GM23338 (cell line): ENCODE results near the gene MYPOP. TPM values are rescaled to one million over a fixed set of nuclear protein-coding genes. Genes with fewer than 3 reads are reported as not detected.

Experiments
- ATAC-seq: fragments of 200-7000 bp; cut with Tn5 transposase; 3 replicates; pipeline ENCODE4 v1.9.1; 2020
- DNase-seq: peaks from one replicate; pipeline ENCODE4 v3.0.0-alpha.2; 2015; ENCODE audit warnings: low spot score
- H2AFZ ChIP-seq: fragments of 200-600 bp; sonication (generic); 2 replicates; pipeline ENCODE4 v1.8.0; 2016; ENCODE audit warnings: antibody characterized with exemption, mild to moderate bottlenecking, moderate library complexity
- H3F3A ChIP-seq: fragments of 200-600 bp; sonication (generic); replicated peaks from 2 replicates; pipeline ENCODE4 v1.8.0; 2017; ENCODE audit warnings: antibody characterized with exemption, mixed run types, low read depth
- H3K27ac ChIP-seq: fragments of 200-600 bp; sonication (generic); 2 replicates; pipeline ENCODE4 v1.6.1; 2016; ENCODE audit warnings: low read depth
- H3K27me3 ChIP-seq: fragments of 200-600 bp; sonication (generic); 2 replicates; pipeline ENCODE4 v1.8.0; 2016; ENCODE audit warnings: mild to moderate bottlenecking, mixed run types, moderate library complexity; ENCODE audit not compliant: insufficient read depth
- H3K36me3 ChIP-seq: fragments of 200-600 bp; sonication (generic); 2 replicates; pipeline ENCODE4 v1.8.0; 2016; ENCODE audit warnings: mild to moderate bottlenecking; ENCODE audit not compliant: insufficient read depth
- H3K4me1 ChIP-seq: fragments of 200-600 bp; sonication (generic); 2 replicates; pipeline ENCODE4 v1.8.0; 2016; ENCODE audit warnings: mild to moderate bottlenecking, moderate library complexity; ENCODE audit not compliant: insufficient read depth
- H3K4me2 ChIP-seq: fragments of 200-600 bp; sonication (generic); 2 replicates; pipeline ENCODE4 v1.7.1; 2017; ENCODE audit warnings: mixed run types
- H3K4me3 ChIP-seq: fragments of 200-600 bp; sonication (generic); 2 replicates; pipeline ENCODE4 v1.6.1; 2016; ENCODE audit warnings: mixed run types
- H3K79me2 ChIP-seq: fragments of 200-600 bp; sonication (generic); replicated peaks from 2 replicates; pipeline ENCODE4 v1.8.0; 2017; ENCODE audit warnings: mild to moderate bottlenecking; ENCODE audit not compliant: insufficient read depth
- H3K9me2 ChIP-seq: fragments of 200-600 bp; sonication (generic); 2 replicates; pipeline ENCODE4 v1.8.0; 2017; ENCODE audit not compliant: insufficient read depth
- H4K20me1 ChIP-seq: fragments of 200-600 bp; sonication (generic); replicated peaks from 2 replicates; pipeline ENCODE4 v1.8.0; 2017; ENCODE audit warnings: mild to moderate bottlenecking; ENCODE audit not compliant: insufficient read depth
- H3K27ac Mint-ChIP-seq: 2 replicates; pipeline ENCODE4 v1.8.0; 2020; ENCODE audit warnings: inconsistent platforms, mild to moderate bottlenecking, moderate library complexity, mixed read lengths
- H3K27me3 Mint-ChIP-seq: 3 replicates; pipeline ENCODE4 v1.8.0; 2022; ENCODE audit warnings: low read depth, mild to moderate bottlenecking, moderate library complexity, mixed read lengths, inconsistent platforms; ENCODE audit not compliant: insufficient read depth, poor library complexity
- H3K36me3 Mint-ChIP-seq: 3 replicates; pipeline ENCODE4 v1.8.0; 2021; ENCODE audit warnings: low read depth, mild to moderate bottlenecking, inconsistent platforms, moderate library complexity, mixed read lengths
- H3K4me1 Mint-ChIP-seq: 3 replicates; pipeline ENCODE4 v1.8.0; 2020; ENCODE audit warnings: mild to moderate bottlenecking, inconsistent platforms, mixed read lengths
- H3K4me3 Mint-ChIP-seq: 3 replicates; pipeline ENCODE4 v1.8.0; 2021; ENCODE audit warnings: moderate library complexity, mild to moderate bottlenecking, inconsistent platforms, mixed read lengths
- H3K9me3 Mint-ChIP-seq: 3 replicates; pipeline ENCODE4 v1.8.0; 2020; ENCODE audit warnings: moderate library complexity, mild to moderate bottlenecking, inconsistent platforms, mixed read lengths
- EZH2phosphoT487 ChIP-seq: fragments of 200-600 bp; sonication (generic); IDR thresholded peaks from one replicate; pipeline ENCODE4 v1.8.1; 2018; ENCODE audit warnings: antibody characterized with exemption; ENCODE audit not compliant: unreplicated experiment
- JUNB ChIP-seq: IDR thresholded peaks from one replicate; pipeline ENCODE4 v1.6.1; 2016; ENCODE audit warnings: antibody characterized with exemption; ENCODE audit not compliant: unreplicated experiment
- NANOG ChIP-seq: IDR thresholded peaks from 2 replicates; pipeline ENCODE4 v1.6.1; 2016; ENCODE audit warnings: antibody characterized with exemption, borderline replicate concordance
- POLR2AphosphoS5 ChIP-seq: IDR thresholded peaks from 2 replicates; pipeline ENCODE4 v1.6.1; 2016; ENCODE audit warnings: antibody characterized with exemption, low read depth
- STAT1 ChIP-seq: IDR thresholded peaks from one replicate; pipeline ENCODE4 v1.6.1; 2016; ENCODE audit warnings: antibody characterized with exemption; ENCODE audit not compliant: unreplicated experiment
- polyA plus RNA-seq: library from polyadenylated mRNA; unstranded; fragments of >200 nt; fragmentation: Nextera tagmentation; extraction: Ambion mirVana; gene quantifications from 2 replicates; pipeline ENCODE4 v1.2.1, GENCODE V29; 2016
- total RNA-seq: library from RNA; depleted of rRNA; stranded (reverse); fragments of >200 nt; shearing (Covaris generic); gene quantifications from 2 replicates; pipeline ENCODE4 v1.2.3, GENCODE V29; 2014
- TF ChIP-seq, protein P1 (sequence below): IDR thresholded peaks from 2 replicates; pipeline ENCODE4 v1.6.1; 2016; ENCODE audit warnings: antibody characterized with exemption
- TF ChIP-seq, protein P2 (sequence below): fragments of 250-450 bp; sonication (Bioruptor Pico); IDR thresholded peaks from 2 replicates; pipeline ENCODE4 v1.5.0; 2020; ENCODE audit warnings: mild to moderate bottlenecking, moderate library complexity
- TF ChIP-seq, protein P3 (sequence below), 2 experiments: fragments of 200-600 bp in 1 of 2; sonication (generic) in 1 of 2; conservative IDR thresholded peaks; 2 replicates each; pipeline versions ENCODE4 v1.5.1 to v1.6.1; 2016 to 2017; ENCODE audit warnings: antibody characterized with exemption in 2 of 2, low read depth in 2 of 2, mild to moderate bottlenecking in 2 of 2, moderate library complexity in 1 of 2
- TF ChIP-seq, protein P4 (sequence below): IDR thresholded peaks from one replicate; pipeline ENCODE4 v1.6.1; 2018; ENCODE audit warnings: antibody characterized with exemption; ENCODE audit not compliant: unreplicated experiment

MYPOP gene
- total and polyA plus RNA-seq, 2 experiments from 2014 or later: 3.0 to 6.9 TPM

DNA sequence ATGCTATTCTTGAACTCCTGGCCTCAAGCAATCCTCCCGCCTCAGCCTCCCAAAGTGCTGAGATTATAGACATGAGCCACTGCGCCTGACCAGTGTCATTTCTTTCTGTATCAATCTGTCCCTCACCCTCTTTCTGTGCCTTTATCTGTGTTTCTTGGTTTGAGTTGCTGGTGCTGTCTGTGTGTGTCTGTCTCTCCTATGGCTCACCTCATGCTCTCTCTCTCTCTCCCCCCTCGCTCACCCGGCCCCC is 26.3 kb downstream of the MYPOP start:
- H4K20me1 ChIP-seq: no peaks in the 10 kb centered on the region; the same call in 1 of the 2 replicates
- 0 out of 2 replicates have a peak, but pooled peaks cover 4% of the 10 kb centered on the region for H3K9me2 ChIP-seq
- DNase-seq: no peak
- peak overlapping the region; percentile 10 for H3K27ac Mint-ChIP-seq
- H3K36me3 Mint-ChIP-seq: peaks cover 17% of the 10 kb centered on the region
- peak overlapping the region; percentile 66; the same call in 1 of the 2 replicates for H3K27ac ChIP-seq
- peak overlapping the region; percentile 69 for H3K4me3 Mint-ChIP-seq
- H3K79me2 ChIP-seq: no peaks in the 10 kb centered on the region
- peaks cover 42% of the 10 kb centered on the region for H3K4me1 Mint-ChIP-seq
- peak overlapping the region; percentile 90 for H2AFZ ChIP-seq
- H3K9me3 Mint-ChIP-seq: no peaks in the 10 kb centered on the region
- peaks cover 13% of the 10 kb centered on the region; the same call in 1 of the 2 replicates for H3F3A ChIP-seq
- H3K4me2 ChIP-seq: peak overlapping the region; percentile 90
- peaks cover 9% of the 10 kb centered on the region for H3K4me1 ChIP-seq
- H3K36me3 ChIP-seq: no peaks in the 10 kb centered on the region
- H3K27me3 Mint-ChIP-seq: peaks cover 19% of the 10 kb centered on the region
- peak overlapping the region; percentile 62 for H3K4me3 ChIP-seq
- TF ChIP-seq, protein P1, sequence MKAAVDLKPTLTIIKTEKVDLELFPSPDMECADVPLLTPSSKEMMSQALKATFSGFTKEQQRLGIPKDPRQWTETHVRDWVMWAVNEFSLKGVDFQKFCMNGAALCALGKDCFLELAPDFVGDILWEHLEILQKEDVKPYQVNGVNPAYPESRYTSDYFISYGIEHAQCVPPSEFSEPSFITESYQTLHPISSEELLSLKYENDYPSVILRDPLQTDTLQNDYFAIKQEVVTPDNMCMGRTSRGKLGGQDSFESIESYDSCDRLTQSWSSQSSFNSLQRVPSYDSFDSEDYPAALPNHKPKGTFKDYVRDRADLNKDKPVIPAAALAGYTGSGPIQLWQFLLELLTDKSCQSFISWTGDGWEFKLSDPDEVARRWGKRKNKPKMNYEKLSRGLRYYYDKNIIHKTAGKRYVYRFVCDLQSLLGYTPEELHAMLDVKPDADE: no peak
- TF ChIP-seq STAT1: no peak
- no peak for TF ChIP-seq EZH2phosphoT487
- TF ChIP-seq, protein P2, sequence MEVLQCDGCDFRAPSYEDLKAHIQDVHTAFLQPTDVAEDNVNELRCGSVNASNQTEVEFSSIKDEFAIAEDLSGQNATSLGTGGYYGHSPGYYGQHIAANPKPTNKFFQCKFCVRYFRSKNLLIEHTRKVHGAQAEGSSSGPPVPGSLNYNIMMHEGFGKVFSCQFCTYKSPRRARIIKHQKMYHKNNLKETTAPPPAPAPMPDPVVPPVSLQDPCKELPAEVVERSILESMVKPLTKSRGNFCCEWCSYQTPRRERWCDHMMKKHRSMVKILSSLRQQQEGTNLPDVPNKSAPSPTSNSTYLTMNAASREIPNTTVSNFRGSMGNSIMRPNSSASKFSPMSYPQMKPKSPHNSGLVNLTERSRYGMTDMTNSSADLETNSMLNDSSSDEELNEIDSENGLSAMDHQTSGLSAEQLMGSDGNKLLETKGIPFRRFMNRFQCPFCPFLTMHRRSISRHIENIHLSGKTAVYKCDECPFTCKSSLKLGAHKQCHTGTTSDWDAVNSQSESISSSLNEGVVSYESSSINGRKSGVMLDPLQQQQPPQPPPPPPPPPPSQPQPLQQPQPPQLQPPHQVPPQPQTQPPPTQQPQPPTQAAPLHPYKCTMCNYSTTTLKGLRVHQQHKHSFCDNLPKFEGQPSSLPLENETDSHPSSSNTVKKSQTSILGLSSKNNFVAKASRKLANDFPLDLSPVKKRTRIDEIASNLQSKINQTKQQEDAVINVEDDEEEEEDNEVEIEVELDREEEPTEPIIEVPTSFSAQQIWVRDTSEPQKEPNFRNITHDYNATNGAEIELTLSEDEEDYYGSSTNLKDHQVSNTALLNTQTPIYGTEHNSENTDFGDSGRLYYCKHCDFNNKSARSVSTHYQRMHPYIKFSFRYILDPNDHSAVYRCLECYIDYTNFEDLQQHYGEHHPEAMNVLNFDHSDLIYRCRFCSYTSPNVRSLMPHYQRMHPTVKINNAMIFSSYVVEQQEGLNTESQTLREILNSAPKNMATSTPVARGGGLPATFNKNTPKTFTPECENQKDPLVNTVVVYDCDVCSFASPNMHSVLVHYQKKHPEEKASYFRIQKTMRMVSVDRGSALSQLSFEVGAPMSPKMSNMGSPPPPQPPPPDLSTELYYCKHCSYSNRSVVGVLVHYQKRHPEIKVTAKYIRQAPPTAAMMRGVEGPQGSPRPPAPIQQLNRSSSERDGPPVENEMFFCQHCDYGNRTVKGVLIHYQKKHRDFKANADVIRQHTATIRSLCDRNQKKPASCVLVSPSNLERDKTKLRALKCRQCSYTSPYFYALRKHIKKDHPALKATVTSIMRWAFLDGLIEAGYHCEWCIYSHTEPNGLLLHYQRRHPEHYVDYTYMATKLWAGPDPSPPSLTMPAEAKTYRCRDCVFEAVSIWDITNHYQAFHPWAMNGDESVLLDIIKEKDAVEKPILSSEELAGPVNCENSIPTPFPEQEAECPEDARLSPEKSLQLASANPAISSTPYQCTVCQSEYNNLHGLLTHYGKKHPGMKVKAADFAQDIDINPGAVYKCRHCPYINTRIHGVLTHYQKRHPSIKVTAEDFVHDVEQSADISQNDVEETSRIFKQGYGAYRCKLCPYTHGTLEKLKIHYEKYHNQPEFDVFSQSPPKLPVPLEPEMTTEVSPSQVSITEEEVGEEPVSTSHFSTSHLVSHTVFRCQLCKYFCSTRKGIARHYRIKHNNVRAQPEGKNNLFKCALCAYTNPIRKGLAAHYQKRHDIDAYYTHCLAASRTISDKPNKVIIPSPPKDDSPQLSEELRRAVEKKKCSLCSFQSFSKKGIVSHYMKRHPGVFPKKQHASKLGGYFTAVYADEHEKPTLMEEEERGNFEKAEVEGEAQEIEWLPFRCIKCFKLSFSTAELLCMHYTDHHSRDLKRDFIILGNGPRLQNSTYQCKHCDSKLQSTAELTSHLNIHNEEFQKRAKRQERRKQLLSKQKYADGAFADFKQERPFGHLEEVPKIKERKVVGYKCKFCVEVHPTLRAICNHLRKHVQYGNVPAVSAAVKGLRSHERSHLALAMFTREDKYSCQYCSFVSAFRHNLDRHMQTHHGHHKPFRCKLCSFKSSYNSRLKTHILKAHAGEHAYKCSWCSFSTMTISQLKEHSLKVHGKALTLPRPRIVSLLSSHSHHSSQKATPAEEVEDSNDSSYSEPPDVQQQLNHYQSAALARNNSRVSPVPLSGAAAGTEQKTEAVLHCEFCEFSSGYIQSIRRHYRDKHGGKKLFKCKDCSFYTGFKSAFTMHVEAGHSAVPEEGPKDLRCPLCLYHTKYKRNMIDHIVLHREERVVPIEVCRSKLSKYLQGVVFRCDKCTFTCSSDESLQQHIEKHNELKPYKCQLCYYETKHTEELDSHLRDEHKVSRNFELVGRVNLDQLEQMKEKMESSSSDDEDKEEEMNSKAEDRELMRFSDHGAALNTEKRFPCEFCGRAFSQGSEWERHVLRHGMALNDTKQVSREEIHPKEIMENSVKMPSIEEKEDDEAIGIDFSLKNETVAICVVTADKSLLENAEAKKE (CRISPR knock-in tag): no peak
- TF ChIP-seq, protein P3, sequence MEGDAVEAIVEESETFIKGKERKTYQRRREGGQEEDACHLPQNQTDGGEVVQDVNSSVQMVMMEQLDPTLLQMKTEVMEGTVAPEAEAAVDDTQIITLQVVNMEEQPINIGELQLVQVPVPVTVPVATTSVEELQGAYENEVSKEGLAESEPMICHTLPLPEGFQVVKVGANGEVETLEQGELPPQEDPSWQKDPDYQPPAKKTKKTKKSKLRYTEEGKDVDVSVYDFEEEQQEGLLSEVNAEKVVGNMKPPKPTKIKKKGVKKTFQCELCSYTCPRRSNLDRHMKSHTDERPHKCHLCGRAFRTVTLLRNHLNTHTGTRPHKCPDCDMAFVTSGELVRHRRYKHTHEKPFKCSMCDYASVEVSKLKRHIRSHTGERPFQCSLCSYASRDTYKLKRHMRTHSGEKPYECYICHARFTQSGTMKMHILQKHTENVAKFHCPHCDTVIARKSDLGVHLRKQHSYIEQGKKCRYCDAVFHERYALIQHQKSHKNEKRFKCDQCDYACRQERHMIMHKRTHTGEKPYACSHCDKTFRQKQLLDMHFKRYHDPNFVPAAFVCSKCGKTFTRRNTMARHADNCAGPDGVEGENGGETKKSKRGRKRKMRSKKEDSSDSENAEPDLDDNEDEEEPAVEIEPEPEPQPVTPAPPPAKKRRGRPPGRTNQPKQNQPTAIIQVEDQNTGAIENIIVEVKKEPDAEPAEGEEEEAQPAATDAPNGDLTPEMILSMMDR (conservative IDR thresholded peaks at IDR 0.05; ENCODE audit: low read depth in 2 of 2): no peak
- TF ChIP-seq, protein P4, sequence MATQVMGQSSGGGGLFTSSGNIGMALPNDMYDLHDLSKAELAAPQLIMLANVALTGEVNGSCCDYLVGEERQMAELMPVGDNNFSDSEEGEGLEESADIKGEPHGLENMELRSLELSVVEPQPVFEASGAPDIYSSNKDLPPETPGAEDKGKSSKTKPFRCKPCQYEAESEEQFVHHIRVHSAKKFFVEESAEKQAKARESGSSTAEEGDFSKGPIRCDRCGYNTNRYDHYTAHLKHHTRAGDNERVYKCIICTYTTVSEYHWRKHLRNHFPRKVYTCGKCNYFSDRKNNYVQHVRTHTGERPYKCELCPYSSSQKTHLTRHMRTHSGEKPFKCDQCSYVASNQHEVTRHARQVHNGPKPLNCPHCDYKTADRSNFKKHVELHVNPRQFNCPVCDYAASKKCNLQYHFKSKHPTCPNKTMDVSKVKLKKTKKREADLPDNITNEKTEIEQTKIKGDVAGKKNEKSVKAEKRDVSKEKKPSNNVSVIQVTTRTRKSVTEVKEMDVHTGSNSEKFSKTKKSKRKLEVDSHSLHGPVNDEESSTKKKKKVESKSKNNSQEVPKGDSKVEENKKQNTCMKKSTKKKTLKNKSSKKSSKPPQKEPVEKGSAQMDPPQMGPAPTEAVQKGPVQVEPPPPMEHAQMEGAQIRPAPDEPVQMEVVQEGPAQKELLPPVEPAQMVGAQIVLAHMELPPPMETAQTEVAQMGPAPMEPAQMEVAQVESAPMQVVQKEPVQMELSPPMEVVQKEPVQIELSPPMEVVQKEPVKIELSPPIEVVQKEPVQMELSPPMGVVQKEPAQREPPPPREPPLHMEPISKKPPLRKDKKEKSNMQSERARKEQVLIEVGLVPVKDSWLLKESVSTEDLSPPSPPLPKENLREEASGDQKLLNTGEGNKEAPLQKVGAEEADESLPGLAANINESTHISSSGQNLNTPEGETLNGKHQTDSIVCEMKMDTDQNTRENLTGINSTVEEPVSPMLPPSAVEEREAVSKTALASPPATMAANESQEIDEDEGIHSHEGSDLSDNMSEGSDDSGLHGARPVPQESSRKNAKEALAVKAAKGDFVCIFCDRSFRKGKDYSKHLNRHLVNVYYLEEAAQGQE: no peak
- TF ChIP-seq NANOG: no peak
- TF ChIP-seq JUNB: no peak
- no peak for TF ChIP-seq POLR2AphosphoS5
- no peak; the same call in 2 of the 3 replicates for ATAC-seq
- no peaks in the 10 kb centered on the region for H3K27me3 ChIP-seq
